COLO668 (cell line): Measurements from ENCODE around the gene ENTPD6.

ENCODE experiments used
- DNase-seq: peaks from one replicate; lab custom pipeline; 2025; ENCODE audit not compliant: unreplicated experiment; lab: John Stamatoyannopoulos, UW

The ENTPD6 gene

DNA sequence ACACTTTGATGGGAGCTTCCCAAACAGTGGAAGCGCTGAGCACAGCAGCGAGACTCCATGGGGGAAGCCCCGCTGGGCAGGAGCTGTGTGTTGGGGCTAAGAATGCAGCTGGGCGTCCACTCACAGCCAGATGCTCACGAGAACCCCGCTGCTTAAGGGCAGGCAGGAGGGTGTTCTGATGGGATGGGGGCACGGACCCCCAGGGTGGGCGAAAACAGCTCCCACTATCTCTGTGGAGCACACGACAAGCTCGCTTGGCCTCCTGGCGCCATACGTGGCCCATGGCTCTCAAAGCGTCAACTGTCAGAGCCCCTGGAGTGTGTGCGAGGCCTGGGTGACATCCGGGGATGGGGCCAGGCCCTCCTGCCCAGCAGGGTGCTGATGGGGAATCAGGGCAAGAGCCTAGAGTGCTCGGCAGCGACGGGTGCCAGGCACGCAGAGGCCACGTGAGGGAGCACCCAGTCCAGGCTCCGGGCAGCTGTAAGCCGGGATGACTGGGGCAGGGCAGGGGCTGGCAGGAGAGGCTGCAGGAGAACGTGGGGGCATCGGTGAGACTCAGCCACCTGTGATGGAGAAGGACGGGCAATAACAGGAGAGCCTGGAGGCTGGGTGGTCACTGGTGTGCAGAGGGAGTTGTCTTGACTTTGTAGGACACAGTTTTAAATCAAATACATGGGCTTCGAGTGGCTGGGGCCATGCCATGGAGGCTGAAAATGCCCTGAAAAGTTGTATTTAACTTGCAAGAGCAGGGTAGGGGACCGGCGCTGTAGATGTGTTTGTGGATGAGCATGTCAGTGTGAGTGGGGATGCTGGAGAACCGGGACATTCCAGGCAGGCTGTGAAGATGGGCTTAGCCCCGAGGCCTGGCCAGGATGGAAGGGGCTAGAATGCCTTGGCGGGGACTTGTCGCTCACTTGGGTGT is 79.6 kb downstream of the ENTPD6 start:
- DNase-seq: no peak

DNA sequence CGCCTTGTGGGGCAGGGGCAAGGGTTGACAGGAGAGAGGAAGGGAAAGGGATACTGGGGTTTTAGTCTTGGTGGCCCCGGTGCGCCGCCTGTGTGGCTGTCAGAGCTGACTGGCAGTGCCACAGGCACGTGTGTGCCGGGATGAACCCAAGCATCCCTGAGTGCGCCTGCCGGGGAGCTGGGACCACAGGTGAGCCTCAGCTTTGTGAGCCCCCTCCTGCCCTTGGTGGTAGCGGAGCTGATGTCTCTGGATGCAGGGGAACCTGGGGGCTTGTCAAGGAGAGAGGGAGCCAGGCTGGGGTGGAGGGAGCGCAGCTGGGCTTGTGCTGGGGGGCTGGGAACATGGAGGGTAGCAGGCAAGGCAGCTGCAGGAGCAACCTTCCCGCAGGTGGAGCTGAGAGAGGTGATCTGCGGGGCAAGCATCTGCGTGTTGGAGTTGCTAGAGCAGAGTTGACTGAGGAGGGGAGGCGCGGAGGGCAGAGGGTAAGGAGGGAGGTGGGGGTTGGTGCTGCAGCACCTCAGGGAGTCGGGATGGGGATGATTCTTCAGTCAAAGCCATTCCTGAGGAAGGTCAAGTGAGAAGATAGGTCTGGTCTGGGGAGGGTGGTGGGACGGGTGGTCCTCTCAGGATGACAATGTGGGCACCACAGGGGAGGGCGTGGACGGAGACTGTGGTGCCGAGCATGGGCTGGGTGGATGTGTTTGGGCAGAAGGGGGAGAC is 80.5 kb downstream of the ENTPD6 start:
- no peak for DNase-seq
